ENCODE data around the gene PCDH1. TPM values are rescaled to one million over a fixed set of nuclear protein-coding genes. Genes with fewer than 3 reads are reported as not detected.

Gene PCDH1
- total RNA-seq, 1 donor from 2014 or later: 7.9 TPM

DNA sequence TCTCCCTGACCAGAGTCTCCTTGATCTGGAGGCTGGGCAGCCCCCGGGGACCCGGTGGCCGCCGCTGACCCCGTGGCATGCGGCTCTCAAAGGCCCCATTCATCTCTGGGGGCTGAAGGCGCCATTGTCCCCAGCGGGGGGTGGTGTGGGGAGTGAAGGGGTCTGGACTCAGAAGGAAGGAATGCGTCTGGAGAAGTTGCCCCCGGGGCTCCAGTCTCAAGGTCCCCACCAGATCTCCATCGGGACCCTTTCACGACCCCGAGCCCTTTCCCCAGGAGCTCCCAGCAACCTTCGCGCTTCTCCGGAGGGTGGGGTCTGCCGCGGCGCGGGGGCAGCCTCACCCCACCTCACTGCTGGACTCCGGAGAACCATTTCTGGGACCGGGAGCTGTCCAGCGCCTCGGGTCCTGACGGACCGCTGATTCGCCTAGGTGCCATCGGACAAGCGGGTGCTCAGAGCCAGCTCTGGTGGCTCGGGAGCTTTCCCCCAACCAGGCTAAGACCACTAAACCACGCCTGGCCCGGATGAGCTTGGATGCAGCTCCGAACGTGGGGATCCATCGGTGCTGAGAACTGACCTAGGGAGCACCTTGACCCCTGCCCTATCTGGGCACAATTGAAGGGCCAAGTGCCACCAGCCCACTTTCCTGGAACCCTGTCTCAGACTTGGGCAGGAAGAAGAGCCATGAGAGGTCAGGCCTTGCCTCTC lies 5.1 kb upstream of the PCDH1 start:
- H3K27me3 Mint-ChIP-seq (ENCODE audit: unreplicated experiment): peaks cover 10% of the 10 kb centered on the region

DNA sequence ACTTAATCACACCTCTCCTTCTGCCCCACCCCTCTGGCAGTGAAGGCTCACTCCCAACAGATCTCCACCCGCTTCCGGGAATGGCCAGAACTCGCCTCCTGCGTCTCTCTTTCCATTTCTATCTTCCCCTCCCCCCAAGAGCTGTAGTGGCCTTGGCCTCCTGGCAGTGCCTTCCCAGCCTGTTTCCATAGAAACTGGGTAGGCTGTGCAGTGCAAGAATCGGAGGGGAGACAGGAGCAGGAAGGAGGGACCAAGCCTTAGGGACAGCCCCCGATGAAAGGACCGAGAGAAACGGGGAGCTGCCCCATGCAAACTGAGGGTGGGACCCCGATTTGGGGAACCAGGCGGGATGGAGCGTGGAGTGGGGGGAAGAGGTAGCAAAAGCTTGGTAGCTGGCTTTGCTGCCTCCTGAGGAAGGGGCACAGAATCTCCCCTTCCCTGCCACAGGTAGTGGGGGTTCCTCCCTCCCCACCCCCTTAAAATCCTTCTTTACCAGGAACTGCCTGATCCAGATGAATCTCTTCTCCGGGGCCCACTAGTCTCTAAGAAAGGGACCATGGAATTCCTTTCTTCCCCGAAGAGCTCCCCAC lies 4.5 kb upstream of the PCDH1 start:
- H3K4me1 Mint-ChIP-seq (ENCODE audit: low read depth, unreplicated experiment): peaks cover 20% of the 10 kb centered on the region

More for the DNA sequence above, 5.1 kb upstream of the PCDH1 start:
- Mint-ChIP-seq H3K27ac (ENCODE audit: unreplicated experiment) (no peak overlapping the region), H3K4me1 (ENCODE audit: low read depth, unreplicated experiment) (peaks cover 20% of the 10 kb centered on the region), H3K36me3 (ENCODE audit: unreplicated experiment) (no peaks in the 10 kb centered on the region), H3K9me3 (ENCODE audit: unreplicated experiment) (peaks cover 7% of the 10 kb centered on the region), H3K4me3 (ENCODE audit: unreplicated experiment) (peak overlapping the region; percentile 96)
- no peak for DNase-seq
- TF ChIP-seq, protein P1, sequence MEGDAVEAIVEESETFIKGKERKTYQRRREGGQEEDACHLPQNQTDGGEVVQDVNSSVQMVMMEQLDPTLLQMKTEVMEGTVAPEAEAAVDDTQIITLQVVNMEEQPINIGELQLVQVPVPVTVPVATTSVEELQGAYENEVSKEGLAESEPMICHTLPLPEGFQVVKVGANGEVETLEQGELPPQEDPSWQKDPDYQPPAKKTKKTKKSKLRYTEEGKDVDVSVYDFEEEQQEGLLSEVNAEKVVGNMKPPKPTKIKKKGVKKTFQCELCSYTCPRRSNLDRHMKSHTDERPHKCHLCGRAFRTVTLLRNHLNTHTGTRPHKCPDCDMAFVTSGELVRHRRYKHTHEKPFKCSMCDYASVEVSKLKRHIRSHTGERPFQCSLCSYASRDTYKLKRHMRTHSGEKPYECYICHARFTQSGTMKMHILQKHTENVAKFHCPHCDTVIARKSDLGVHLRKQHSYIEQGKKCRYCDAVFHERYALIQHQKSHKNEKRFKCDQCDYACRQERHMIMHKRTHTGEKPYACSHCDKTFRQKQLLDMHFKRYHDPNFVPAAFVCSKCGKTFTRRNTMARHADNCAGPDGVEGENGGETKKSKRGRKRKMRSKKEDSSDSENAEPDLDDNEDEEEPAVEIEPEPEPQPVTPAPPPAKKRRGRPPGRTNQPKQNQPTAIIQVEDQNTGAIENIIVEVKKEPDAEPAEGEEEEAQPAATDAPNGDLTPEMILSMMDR (IDR thresholded peaks at IDR 0.05; ENCODE audit: partially characterized antibody, unreplicated experiment): no peak

DNA sequence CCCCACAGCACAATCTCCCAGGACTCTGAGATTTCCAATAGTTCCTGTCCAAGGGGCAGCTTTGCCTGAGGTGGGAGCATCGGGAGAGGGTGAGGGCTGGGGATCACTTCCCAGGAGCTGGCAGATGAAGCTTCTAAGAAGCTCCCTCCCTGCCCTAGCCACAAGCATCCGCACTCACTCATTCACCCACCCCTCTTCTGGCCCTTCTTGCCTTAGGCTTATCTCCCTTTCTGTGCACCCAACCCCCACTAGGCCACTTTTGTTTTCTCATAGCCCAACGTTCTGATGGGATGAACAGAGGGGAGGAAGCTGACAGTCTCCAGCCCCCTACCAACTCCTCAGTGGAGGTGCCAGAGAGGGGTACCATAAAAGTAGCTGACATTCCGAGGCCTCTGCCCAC lies 3.7 kb upstream of the PCDH1 start:
- Mint-ChIP-seq H3K27ac (ENCODE audit: unreplicated experiment) (no peak overlapping the region), H3K36me3 (ENCODE audit: unreplicated experiment) (no peaks in the 10 kb centered on the region), H3K27me3 (ENCODE audit: unreplicated experiment) (peaks cover 16% of the 10 kb centered on the region), H3K4me1 (ENCODE audit: low read depth, unreplicated experiment) (peaks cover 26% of the 10 kb centered on the region), H3K4me3 (ENCODE audit: unreplicated experiment) (peak overlapping the region; percentile 89), H3K9me3 (ENCODE audit: unreplicated experiment) (peaks cover 12% of the 10 kb centered on the region)
- no peak for DNase-seq
- TF ChIP-seq, protein P1 (IDR thresholded peaks at IDR 0.05; ENCODE audit: partially characterized antibody, unreplicated experiment): no peak

More for the DNA sequence above, 4.5 kb upstream of the PCDH1 start:
- peak overlapping the region; percentile 8 for H3K27ac Mint-ChIP-seq (ENCODE audit: unreplicated experiment)
- TF ChIP-seq, protein P1 (IDR thresholded peaks at IDR 0.05; ENCODE audit: partially characterized antibody, unreplicated experiment): no peak
- peaks cover 10% of the 10 kb centered on the region for H3K27me3 Mint-ChIP-seq (ENCODE audit: unreplicated experiment)
- DNase-seq: peak; percentile 58
- H3K4me3 Mint-ChIP-seq (ENCODE audit: unreplicated experiment): peak overlapping the region; percentile 89
- H3K9me3 Mint-ChIP-seq (ENCODE audit: unreplicated experiment): peaks cover 7% of the 10 kb centered on the region
- no peaks in the 10 kb centered on the region for H3K36me3 Mint-ChIP-seq (ENCODE audit: unreplicated experiment)

DNA sequence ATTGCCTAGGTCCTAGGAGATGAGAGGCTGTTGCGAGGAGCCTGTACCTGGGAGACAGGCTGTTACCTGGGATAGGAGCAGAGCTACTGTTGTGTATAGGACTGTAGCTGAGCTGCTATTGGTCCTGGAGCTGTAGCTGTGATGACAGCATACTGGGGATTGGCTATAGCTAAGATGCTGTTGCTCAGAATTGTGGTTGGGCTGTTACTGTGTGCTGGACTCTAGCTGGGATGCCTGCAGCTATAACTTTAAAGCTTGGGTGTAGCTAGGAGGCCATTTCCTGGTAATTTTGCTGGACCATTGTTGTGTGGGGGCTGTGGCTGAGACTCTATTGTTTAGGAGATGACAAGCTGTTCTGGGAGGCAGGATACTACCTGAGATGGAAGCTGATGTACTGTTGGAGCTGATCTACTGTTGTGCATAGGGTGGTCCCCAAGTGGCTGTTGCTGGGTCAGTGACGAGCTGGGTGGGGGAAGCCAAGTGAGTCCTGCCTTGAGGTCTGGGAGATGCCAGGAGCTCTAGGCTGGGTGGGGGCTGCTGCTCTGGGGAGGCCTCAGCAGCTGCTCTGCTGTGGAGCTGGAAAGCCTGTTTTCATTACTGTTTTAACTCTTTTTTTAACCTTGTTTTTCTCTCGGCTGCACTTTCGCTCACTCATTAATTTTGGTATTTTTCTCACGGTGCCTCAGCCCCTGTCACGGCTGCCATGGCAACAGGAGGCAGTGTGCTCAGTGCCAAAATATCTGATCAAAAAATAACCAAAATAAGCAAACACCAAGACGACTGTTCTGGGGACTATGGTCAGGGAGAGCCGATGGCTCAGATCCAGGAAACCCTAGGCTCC lies 3.0 kb upstream of the PCDH1 start:
- Mint-ChIP-seq H3K9me3 (ENCODE audit: unreplicated experiment) (peaks cover 12% of the 10 kb centered on the region), H3K4me1 (ENCODE audit: low read depth, unreplicated experiment) (peaks cover 26% of the 10 kb centered on the region), H3K27ac (ENCODE audit: unreplicated experiment) (peak overlapping the region; percentile 56), H3K4me3 (ENCODE audit: unreplicated experiment) (peak overlapping the region; percentile 69), H3K27me3 (ENCODE audit: unreplicated experiment) (peaks cover 16% of the 10 kb centered on the region), H3K36me3 (ENCODE audit: unreplicated experiment) (no peaks in the 10 kb centered on the region)
- no peak for DNase-seq
- TF ChIP-seq, protein P1 (IDR thresholded peaks at IDR 0.05; ENCODE audit: partially characterized antibody, unreplicated experiment): no peak

Data from glutamatergic neuron (in vitro differentiated cells).